GM11168 (cell line): ENCODE measurements around the gene FAM53B.

Source experiments
- in situ Hi-C: fragments of 300-500 bp; cut with MboI; formaldehyde crosslinking; loops from one replicate; pipeline ENCODE4 v1.12.0; 2022; ENCODE audit warnings: low sequenced_read_pairs; ENCODE audit not compliant: unreplicated experiment

Gene FAM53B

GRCh38 chr10:124640538-124641231, 103.5 kb downstream of the FAM53B start:
- in situ Hi-C loops: no loop called here

DNA sequence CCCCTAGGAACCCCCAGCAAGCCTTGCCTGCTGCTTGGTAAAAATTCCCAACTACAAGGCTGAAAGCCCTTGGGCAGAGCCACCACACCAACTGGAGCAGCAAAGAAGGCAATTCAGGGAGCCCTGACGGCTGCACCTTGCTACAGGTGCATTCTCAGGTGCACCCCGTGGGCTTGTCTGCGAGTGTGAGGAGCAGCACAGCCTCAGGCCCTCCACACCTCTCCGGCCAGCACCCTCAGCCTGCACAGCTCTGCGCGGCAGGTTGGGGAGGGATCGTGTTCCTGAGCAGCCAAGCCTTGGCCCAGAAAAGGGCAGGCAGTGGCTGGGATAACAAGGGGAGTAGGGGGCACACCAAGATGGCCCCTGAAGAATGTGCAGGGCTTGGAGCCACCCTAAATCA, 104.1 kb downstream of the FAM53B start:
- in situ Hi-C loops: no loop called here

DNA sequence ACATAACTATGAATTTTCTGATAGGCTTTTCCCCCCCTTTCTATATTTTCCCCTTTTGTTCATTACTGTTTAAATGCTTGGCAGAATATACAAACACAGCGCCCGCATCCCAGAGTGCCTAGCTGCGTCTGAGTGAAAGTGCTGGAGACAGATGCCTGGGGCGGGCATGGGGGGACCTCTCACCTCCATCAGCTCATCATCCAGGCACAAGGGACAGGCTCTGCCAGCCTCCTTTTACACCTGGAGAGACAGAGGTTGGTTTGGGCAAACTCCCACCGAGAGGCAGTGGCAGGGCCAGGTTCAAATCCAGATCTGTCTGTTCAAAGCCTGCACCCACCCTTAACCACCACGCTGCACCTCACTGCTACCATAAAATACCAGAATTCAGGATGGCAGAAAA, 104.5 kb downstream of the FAM53B start:
- in situ Hi-C loops: loop anchor here (5.0 kb wide), 1 partner anchor 103 kb away; the partner anchor contains the start of gene FAM53B

- in situ Hi-C loops: loop anchor here (5.0 kb wide), 1 partner anchor 103 kb away; the partner anchor contains the start of gene FAM53B
These were observed 105.0 kb downstream of the FAM53B start for GRCh38 chr10:124639206-124639605.

GRCh38 chr10:124637746-124638145, 106.4 kb downstream of the FAM53B start:
- in situ Hi-C loops: loop anchor here (5.0 kb wide), 1 partner anchor 105 kb away; the partner anchor contains the start of gene FAM53B

DNA sequence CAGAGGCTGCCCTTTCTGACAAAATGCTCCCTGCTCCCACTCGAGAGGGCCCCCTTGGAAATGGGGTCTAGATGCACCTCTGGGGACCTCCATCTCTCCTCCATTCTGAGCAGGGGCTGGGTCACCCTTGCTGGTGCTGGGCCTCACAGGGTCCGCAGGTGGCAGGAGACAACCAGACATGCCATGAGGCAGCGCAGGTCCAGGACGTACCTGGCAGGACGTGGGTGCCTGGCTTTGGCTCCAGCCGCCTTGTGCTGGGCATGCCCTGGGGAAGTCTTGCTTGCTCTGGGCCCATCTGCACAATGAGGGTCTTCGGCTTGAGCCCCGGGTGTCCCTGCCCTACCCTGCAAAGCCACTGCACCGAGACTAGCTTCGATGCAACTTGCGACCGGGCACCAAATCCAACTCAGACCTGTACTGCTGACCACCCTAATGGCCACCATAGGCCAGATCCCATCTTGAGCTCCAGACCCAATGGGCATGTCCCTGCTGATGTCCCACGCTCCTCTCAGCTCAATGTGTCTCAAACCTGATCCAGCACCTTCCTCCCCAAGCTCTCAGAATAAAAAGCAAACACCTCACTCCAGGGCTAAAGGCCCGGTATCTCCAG, 107.0 kb downstream of the FAM53B start:
- in situ Hi-C loops: loop anchor here (5.0 kb wide), 1 partner anchor 105 kb away; the partner anchor contains the start of gene FAM53B

DNA sequence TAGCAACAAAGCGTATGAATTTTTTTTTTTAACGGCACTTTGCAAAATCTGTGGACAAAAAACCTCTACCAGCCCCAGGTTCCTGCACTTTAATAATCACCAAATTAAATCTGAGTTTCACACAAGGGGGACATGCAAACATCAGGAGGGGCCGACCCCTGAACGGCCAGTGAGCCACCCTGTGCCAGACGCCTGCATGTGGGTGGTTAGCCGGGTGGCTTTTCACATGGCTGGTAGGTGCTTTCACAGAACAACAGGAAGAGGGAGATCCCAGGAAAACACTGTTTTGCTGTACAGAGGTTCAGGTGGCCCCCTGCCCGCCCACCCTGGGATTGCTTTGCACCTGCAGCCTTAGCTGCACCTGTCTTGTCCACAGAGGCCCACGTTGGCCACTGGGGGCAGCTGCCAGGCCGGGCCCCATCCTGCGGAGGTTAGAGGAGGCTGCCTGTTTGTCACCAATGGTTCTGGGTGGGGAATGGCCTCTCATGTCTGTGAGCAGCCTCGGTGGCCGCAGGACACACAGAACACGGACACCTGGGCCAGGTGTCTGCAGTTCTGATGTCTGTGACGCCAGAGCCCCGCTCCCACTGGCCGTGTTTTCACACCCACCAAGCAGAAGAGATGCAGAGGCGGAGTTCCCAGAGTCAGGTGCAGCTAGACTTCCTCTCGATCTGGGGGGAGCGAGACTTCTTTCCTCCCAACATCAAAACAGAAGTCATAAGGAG, 107.7 kb downstream of the FAM53B start:
- in situ Hi-C loops: loop anchor here (5.0 kb wide), 1 partner anchor 106 kb away; the partner anchor contains the start of gene FAM53B

GRCh38 chr10:124632566-124632965, 111.6 kb downstream of the FAM53B start:
- in situ Hi-C loops: no loop called here

DNA sequence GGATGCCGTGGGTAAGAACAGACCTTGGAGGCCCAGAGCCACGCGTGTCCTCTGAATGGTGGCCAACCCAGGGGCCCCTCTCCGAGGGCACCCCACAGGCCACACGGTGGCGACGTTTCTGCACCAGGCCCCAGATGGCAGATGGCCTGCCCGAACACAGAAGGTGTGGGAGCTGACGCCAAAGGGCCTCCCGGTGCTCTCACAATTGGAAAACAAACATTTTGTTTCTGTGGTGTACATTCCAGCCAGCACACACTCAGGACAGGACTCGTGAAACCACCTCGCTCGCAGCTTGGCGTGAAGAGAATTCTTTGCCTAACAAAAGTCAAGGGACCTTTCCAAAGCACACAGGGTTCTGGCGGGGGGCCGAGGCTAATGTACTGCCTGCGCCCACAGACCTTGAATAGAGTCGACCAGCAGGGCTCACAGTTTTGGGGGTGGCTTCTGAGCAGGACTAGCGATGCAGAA, 112.1 kb downstream of the FAM53B start:
- in situ Hi-C loops: no loop called here

DNA sequence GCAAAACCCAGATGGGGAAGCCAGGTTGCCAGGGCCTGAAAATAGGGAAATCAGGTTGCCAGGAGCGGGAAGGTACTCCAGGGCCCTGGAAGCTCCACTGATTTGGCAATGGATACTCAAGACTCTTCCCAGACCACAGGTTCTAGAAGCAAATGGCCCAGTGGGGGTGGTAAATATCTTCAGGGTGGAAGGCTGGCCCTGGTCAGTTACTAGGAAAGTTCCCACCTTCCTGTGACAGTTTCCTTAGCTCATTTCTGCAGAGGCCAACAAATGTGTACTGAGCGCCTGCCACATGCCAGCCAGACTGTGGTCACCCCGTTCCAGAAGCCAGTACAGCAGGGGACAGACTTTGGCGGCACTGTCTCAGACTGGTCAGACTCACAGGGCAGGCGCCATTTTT, 113.6 kb downstream of the FAM53B start:
- in situ Hi-C loops: no loop called here

DNA sequence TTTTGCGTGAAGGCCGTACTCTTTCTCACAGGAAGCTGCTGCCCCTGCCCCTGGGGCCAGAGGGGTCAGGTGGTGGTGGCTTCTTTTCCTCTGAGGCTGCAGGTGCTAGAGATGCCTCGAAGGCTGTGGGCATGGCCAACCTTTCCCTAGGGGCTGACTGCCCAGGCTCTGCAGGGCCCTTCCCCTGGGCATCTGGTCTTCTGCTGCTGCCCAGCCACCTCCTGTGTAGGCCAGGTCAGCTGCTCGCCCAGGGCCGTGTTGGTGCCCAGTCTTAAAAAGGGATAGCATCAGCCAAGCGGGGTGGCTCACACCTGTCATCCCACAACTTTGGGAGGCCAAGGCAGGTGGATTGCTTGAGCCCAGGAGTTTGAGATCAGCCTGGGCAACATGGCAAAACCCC, 114.3 kb downstream of the FAM53B start:
- in situ Hi-C loops: no loop called here

DNA sequence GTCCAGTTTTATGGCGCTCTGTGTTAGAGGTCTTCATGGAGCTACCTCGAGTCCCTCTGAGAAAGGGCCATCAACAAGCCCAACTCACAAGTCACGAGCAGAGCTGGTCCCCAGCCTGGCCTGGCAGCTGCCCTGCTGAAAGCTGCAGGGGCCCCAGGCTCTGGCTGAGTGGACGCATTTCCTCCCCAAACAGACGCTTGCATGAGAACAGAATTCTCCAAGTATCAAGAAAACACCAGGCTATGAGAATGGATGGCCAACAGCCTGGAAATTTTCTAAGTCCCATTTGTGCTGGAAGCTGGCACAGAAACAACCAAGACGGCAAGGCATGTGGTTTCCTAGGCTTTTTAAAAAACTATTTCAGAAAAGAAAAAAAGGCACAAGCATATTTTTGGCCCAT, 114.8 kb downstream of the FAM53B start:
- in situ Hi-C loops: no loop called here

DNA sequence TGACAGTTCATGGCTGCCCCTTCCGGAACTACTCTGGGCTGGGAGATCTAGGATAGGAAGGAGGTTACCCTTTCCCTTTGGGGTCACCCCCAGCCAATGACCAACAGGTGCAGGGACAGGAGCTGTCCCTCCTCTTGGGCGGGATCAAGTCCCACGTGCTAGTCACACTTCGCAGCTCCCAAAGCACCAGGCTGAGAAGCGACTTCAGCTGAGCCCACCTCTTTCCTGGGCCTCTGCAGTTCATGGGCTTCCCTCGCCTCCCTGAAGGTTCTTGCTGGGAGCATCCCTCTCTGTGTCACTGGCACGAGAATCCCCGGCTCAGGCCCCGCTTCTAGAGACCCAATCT, 115.5 kb downstream of the FAM53B start:
- in situ Hi-C loops: no loop called here

- in situ Hi-C loops: no loop called here
These were observed 116.1 kb downstream of the FAM53B start for GRCh38 chr10:124627866-124628675.

- in situ Hi-C loops: no loop called here
These were observed 117.3 kb downstream of the FAM53B start for GRCh38 chr10:124626759-124627380.

- in situ Hi-C loops: no loop called here
These were observed 118.3 kb downstream of the FAM53B start for GRCh38 chr10:124625831-124626238.

GRCh38 chr10:124624895-124625294, 119.3 kb downstream of the FAM53B start:
- in situ Hi-C loops: no loop called here

GRCh38 chr10:124624466-124624865, 119.7 kb downstream of the FAM53B start:
- in situ Hi-C loops: no loop called here

DNA sequence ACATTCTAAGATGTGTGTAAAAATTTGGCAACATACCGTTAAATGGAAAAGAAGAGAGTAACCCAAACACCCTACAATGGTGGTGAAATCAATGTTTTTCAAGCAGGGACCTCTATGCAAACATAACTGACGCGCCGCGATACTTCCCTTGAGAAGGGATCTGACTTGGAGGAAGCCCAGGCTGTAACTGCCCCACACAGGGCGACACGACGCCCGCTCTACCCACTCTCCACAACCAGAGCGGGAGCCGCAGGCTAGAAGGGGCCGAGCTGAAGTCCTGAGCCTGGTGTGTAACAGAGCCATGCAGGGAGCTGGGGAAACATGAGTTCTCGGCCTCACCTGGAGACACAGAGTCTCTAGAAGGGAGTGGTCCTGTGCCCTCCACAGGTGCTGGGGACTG, 120.2 kb downstream of the FAM53B start:
- in situ Hi-C loops: no loop called here
